HepG2 (cell line): ENCODE measurements around the gene FFAR2. TPM values are rescaled to one million over a fixed set of nuclear protein-coding genes. Genes with fewer than 3 reads are reported as not detected.

Source experiments
- ATAC-seq: fragments of 200-7000 bp; cut with Tn5 transposase; 3 replicates; pipeline ENCODE4 v1.9.1; 2020; ENCODE audit warnings: mild to moderate bottlenecking, moderate library complexity
- BruUV-seq: library from RNA; stranded (reverse); fragments of 400-500 nt; replicated peaks from 2 replicates; lab custom pipeline; 2021; lab: Mats Ljungman, UMichigan
- CTCF ChIA-PET: fragments of 300-600 bp; formaldehyde crosslinking; extraction: SDS; loops from one replicate; lab custom pipeline; 2021; ENCODE audit warnings: low total read pairs, inconsistent platforms, low intra/inter-chr PET ratio; lab: Yijun Ruan, JAX
- POLR2A ChIA-PET: fragments of 350-600 bp; sonication (Branson Sonifier 250); formaldehyde crosslinking; loops from one replicate; lab custom pipeline; 2020; ENCODE audit warnings: antibody characterized with exemption, inconsistent platforms; lab: Yijun Ruan, JAX
- DNase-seq: peaks from one replicate; pipeline ENCODE4 v3.0.0-alpha.2; 2015; ENCODE audit warnings: low spot score
- FAIRE-seq: peaks from 3 replicates; lab custom pipeline; 2011; peaks lifted over from hg19 to GRCh38; lab: Jason Lieb, UNC
- H2AFZ ChIP-seq: one replicate; pipeline ENCODE4 v1.6.1; 2011; ENCODE audit warnings: low read length, inconsistent platforms
- H3K27ac ChIP-seq: fragments of 300-600 bp; 3 replicates; pipeline ENCODE4 v1.8.0; 2011; ENCODE audit warnings: mixed run types, mild to moderate bottlenecking, mixed read lengths, low read length, inconsistent platforms; ENCODE audit not compliant: insufficient read depth; ENCODE audit errors: extremely low read length
- H3K27me3 ChIP-seq, 2 experiments: fragments of 200-600 bp in 1 of 2; 2 replicates in 1 of 2; 3 replicates in 1 of 2; pipeline versions ENCODE4 v1.6.0 to v1.8.0; 2011; ENCODE audit warnings: low read length in 2 of 2, mild to moderate bottlenecking in 2 of 2, moderate library complexity in 2 of 2, inconsistent platforms in 1 of 2; ENCODE audit not compliant: insufficient read depth in 2 of 2, control insufficient read depth in 1 of 2
- H3K36me3 ChIP-seq, 2 experiments: fragments of 200-600 bp in 1 of 2; replicated peaks in 1 of 2; 2 replicates in 1 of 2; 3 replicates in 1 of 2; pipeline versions ENCODE4 v1.5.1 to v1.8.0; 2011; ENCODE audit warnings: low read length in 2 of 2, inconsistent platforms in 1 of 2; ENCODE audit not compliant: insufficient read depth in 2 of 2, control insufficient read depth in 1 of 2
- H3K4me1 ChIP-seq: 2 replicates; pipeline ENCODE4 v1.5.1; 2012; ENCODE audit warnings: low read length, inconsistent platforms; ENCODE audit not compliant: insufficient read depth
- H3K4me2 ChIP-seq: 2 replicates; pipeline ENCODE4 v1.6.0; 2011; ENCODE audit warnings: low read depth, low read length, inconsistent platforms
- H3K4me3 ChIP-seq, 3 experiments: fragments of 200-600 bp in 1 of 3; sonication (generic), shearing (Covaris generic) in 1 of 3; replicated peaks in 1 of 3; 2 replicates each; pipeline ENCODE4 v1.5.1; 2011 to 2016; ENCODE audit warnings: low read length in 3 of 3, inconsistent platforms in 2 of 3, low read depth in 2 of 3, mild to moderate bottlenecking in 2 of 3, control low read depth in 1 of 3, mixed read lengths in 1 of 3; ENCODE audit not compliant: insufficient read depth in 1 of 3
- H3K79me2 ChIP-seq: one replicate; pipeline ENCODE4 v1.6.1; 2011; ENCODE audit warnings: low read length, inconsistent platforms; ENCODE audit not compliant: insufficient read depth
- H3K9ac ChIP-seq: 2 replicates; pipeline ENCODE4 v1.6.0; 2011; ENCODE audit warnings: mild to moderate bottlenecking, low read depth, low read length, inconsistent platforms; ENCODE audit not compliant: insufficient read depth
- H3K9me3 ChIP-seq: 2 replicates; pipeline ENCODE4 v1.5.1; 2012; ENCODE audit warnings: mild to moderate bottlenecking, low read length
- H4K20me1 ChIP-seq: 2 replicates; pipeline ENCODE4 v1.6.0; 2011; ENCODE audit warnings: inconsistent platforms, mild to moderate bottlenecking, low read length, moderate library complexity; ENCODE audit not compliant: insufficient read depth
- ATF1 ChIP-seq: IDR thresholded peaks from 2 replicates; pipeline ENCODE4 v1.6.1; 2016; ENCODE audit warnings: mild to moderate bottlenecking, control low read depth
- ATF2 ChIP-seq: sonication (generic); formaldehyde crosslinking; IDR thresholded peaks from 2 replicates; pipeline ENCODE4 v1.4.0; 2020; ENCODE audit warnings: missing genetic modification reagents
- BRD4 ChIP-seq: sonication (generic); formaldehyde crosslinking; IDR thresholded peaks from 2 replicates; pipeline ENCODE4 v1.4.0; 2020; ENCODE audit warnings: missing genetic modification reagents
- CENPBD1 ChIP-seq: sonication (generic); formaldehyde crosslinking; IDR thresholded peaks from 2 replicates; pipeline ENCODE4 v1.8.0; 2022; ENCODE audit warnings: missing genetic modification reagents, low read depth, mild to moderate bottlenecking, borderline replicate concordance
- GTF3A ChIP-seq: sonication (generic); formaldehyde crosslinking; conservative IDR thresholded peaks from 2 replicates; pipeline ENCODE4 v1.4.0; 2020; ENCODE audit warnings: mild to moderate bottlenecking, missing genetic modification reagents
- HNRNPK ChIP-seq: fragments of 200-400 bp; formaldehyde crosslinking; IDR thresholded peaks from 2 replicates; pipeline ENCODE4 v1.6.1; 2018; ENCODE audit warnings: low read length, low read depth, moderate library complexity, mild to moderate bottlenecking; ENCODE audit not compliant: poor library complexity, severe bottlenecking
- IKZF5 ChIP-seq: IDR thresholded peaks from 2 replicates; pipeline ENCODE4 v1.6.1; 2018; ENCODE audit warnings: missing genetic modification reagents, mild to moderate bottlenecking, missing compliant biosample characterization
- MBD4 ChIP-seq: IDR thresholded peaks from 2 replicates; pipeline ENCODE4 v1.6.1; 2012; ENCODE audit warnings: low read length, inconsistent platforms, borderline replicate concordance
- MTA1 ChIP-seq: sonication (generic); formaldehyde crosslinking; IDR thresholded peaks from 2 replicates; pipeline ENCODE4 v1.4.0; 2020; ENCODE audit warnings: missing genetic modification reagents, mild to moderate bottlenecking, borderline replicate concordance
- NFKB2 ChIP-seq: sonication (generic); formaldehyde crosslinking; IDR thresholded peaks from 2 replicates; pipeline ENCODE4 v1.4.0; 2020; ENCODE audit warnings: missing genetic modification reagents, borderline replicate concordance
- NR2F6 ChIP-seq, 2 experiments: IDR thresholded peaks; 2 replicates each; pipeline ENCODE4 v1.6.1; 2016; ENCODE audit warnings: antibody characterized with exemption in 1 of 2, mild to moderate bottlenecking in 1 of 2
- REL ChIP-seq: sonication (generic); formaldehyde crosslinking; conservative IDR thresholded peaks from 2 replicates; pipeline ENCODE4 v1.8.0; 2022; ENCODE audit warnings: mild to moderate bottlenecking, missing genetic modification reagents, moderate library complexity
- THAP11 ChIP-seq: IDR thresholded peaks from 2 replicates; pipeline ENCODE4 v1.6.1; 2016; ENCODE audit warnings: missing biosample characterization, missing genetic modification reagents
- TRIM24 ChIP-seq: sonication (generic); formaldehyde crosslinking; IDR thresholded peaks from 2 replicates; pipeline ENCODE4 v1.8.0; 2022; ENCODE audit warnings: mild to moderate bottlenecking, missing genetic modification reagents
- YEATS2 ChIP-seq: sonication (generic); formaldehyde crosslinking; IDR thresholded peaks from 2 replicates; pipeline ENCODE4 v1.4.0; 2020; ENCODE audit warnings: missing genetic modification reagents, borderline replicate concordance
- ZMYM2 ChIP-seq: sonication (generic); formaldehyde crosslinking; IDR thresholded peaks from 2 replicates; pipeline ENCODE4 v1.8.0; 2022; ENCODE audit warnings: mild to moderate bottlenecking, missing genetic modification reagents
- ZNF674 ChIP-seq: sonication (generic); formaldehyde crosslinking; IDR thresholded peaks from 2 replicates; pipeline ENCODE4 v1.5.0; 2020; ENCODE audit warnings: low read depth, mild to moderate bottlenecking, missing genetic modification reagents
- ZNF678 ChIP-seq: sonication (generic); formaldehyde crosslinking; IDR thresholded peaks from 2 replicates; pipeline ENCODE4 v1.4.0; 2020; ENCODE audit warnings: mild to moderate bottlenecking, missing genetic modification reagents
- ZNF737 ChIP-seq: sonication (generic); formaldehyde crosslinking; IDR thresholded peaks from 2 replicates; pipeline ENCODE4 v1.5.0; 2020; ENCODE audit warnings: missing genetic modification reagents, mild to moderate bottlenecking, borderline replicate concordance
- ZXDC ChIP-seq: sonication (generic); formaldehyde crosslinking; IDR thresholded peaks from 2 replicates; pipeline ENCODE4 v1.5.0; 2020; ENCODE audit warnings: mild to moderate bottlenecking, missing genetic modification reagents
- WGBS: methylation state at CpG from one replicate; pipeline ENCODE4 v1.1.6; 2017; ENCODE audit warnings: low lambda C conversion rate; 5-methylcytosine and 5-hydroxymethylcytosine counted together
- in situ Hi-C: cut with HindIII; loops from 2 replicates; pipeline ENCODE4 v1.10.0; 2017; ENCODE audit warnings: low pct_unique_long_range_greater_than_20kb; ENCODE audit not compliant: extremely low pct_ligation_motif_present
- intact Hi-C: fragments of 100-400 bp; cut with micrococcal nuclease; formaldehyde crosslinking; loops from one replicate; pipeline ENCODE4 v1.10.0; 2022; ENCODE audit not compliant: unreplicated experiment
- polyA plus RNA-seq, 8 experiments: library from polyadenylated mRNA; depleted of rRNA in 3 of 8; stranded (reverse) in 7 of 8; unstranded in 1 of 8; fragments of >200 nt; fragmentation: Illumina TruSeq in 4 of 8; extraction: Trizol in 4 of 8; gene quantifications; 2 replicates each; pipeline versions ENCODE4 v1.2.1 to v1.2.3, GENCODE V29; 2011 to 2016; ENCODE audit warnings: low read depth in 4 of 8, missing spikeins in 1 of 8, mixed read lengths in 1 of 8; ENCODE audit not compliant: insufficient read depth in 1 of 8
- total RNA-seq, 5 experiments: library from RNA; depleted of rRNA; stranded (reverse); fragments of >200 nt; fragmentation: Illumina TruSeq; extraction: Trizol; gene quantifications; 2 replicates each; pipeline ENCODE4 v1.2.3, GENCODE V29; 2016; ENCODE audit warnings: low read depth in 1 of 5

The FFAR2 gene
- total and polyA plus RNA-seq, 2 of the 13 experiments (the other 11 are each of a cell fraction or from before 2014, with no cell fraction given), result 0.12 TPM; not detected in 1

- ATAC-seq (no peak), DNase-seq (no peak), FAIRE-seq (no peak)
- TF ChIP-seq ATF2 (CRISPR knock-in tag) (no peak), ZNF737 (CRISPR knock-in tag) (no peak), ZXDC (CRISPR knock-in tag) (no peak), TRIM24 (CRISPR knock-in tag) (no peak), YEATS2 (CRISPR knock-in tag) (no peak), THAP11 (no peak), MBD4 (no peak), REL (no peak), ZNF674 (CRISPR knock-in tag) (no peak), ATF1 (CRISPR knock-in tag) (no peak), NFKB2 (CRISPR knock-in tag) (no peak), GTF3A (CRISPR knock-in tag) (no peak), NR2F6 (IDR thresholded peaks at IDR 0.05) (no peak), NR2F6 (CRISPR knock-in tag; IDR thresholded peaks at IDR 0.05) (no peak), ZNF678 (CRISPR knock-in tag) (no peak), IKZF5 (CRISPR knock-in tag) (no peak), ZMYM2 (CRISPR knock-in tag) (no peak), CENPBD1 (CRISPR knock-in tag) (no peak), HNRNPK (no peak), BRD4 (CRISPR knock-in tag) (no peak), MTA1 (CRISPR knock-in tag) (no peak)
- no TSS peak for BruUV-seq
- Histone ChIP-seq H4K20me1 (no peaks in the 10 kb centered on the region), H3K27me3 (no peaks in the 10 kb centered on the region), H3K4me3 (no peak overlapping the region), H3K9me3 (no peaks in the 10 kb centered on the region), H3K79me2 (no peaks in the 10 kb centered on the region), H3K27ac (no peak overlapping the region), H2AFZ (no peak overlapping the region), H3K4me1 (peaks cover 54% of the 10 kb centered on the region), H3K9ac (no peak overlapping the region), H3K36me3 (no peaks in the 10 kb centered on the region), H3K4me2 (no peak overlapping the region)
- intact Hi-C loops (no loop called here), in situ Hi-C loops (loop anchor here (5.0 kb wide), 1 partner anchor 114 kb away; no protein-coding TSS in a partner anchor)
- ChIA-PET POLR2A (no interaction called here), CTCF (no interaction called here)
- 60% methylated on average over 1 of the region's 1 CpG for WGBS
These were observed 18.2 kb downstream of the FFAR2 start for GRCh38 chr19:35466259-35466658.
